NCI-H446 (cell line): ENCODE data around the gene MBNL3.
"Not testable (repeated sequence)": the region's sequence is repeated elsewhere in the genome, so short reads cannot be mapped to it uniquely, and the experiment has no call there.

ENCODE experiments used
- DNase-seq, 2 experiments: peaks; one replicate each; lab custom pipeline; 2025; lab: John Stamatoyannopoulos, UW

Gene MBNL3

DNA sequence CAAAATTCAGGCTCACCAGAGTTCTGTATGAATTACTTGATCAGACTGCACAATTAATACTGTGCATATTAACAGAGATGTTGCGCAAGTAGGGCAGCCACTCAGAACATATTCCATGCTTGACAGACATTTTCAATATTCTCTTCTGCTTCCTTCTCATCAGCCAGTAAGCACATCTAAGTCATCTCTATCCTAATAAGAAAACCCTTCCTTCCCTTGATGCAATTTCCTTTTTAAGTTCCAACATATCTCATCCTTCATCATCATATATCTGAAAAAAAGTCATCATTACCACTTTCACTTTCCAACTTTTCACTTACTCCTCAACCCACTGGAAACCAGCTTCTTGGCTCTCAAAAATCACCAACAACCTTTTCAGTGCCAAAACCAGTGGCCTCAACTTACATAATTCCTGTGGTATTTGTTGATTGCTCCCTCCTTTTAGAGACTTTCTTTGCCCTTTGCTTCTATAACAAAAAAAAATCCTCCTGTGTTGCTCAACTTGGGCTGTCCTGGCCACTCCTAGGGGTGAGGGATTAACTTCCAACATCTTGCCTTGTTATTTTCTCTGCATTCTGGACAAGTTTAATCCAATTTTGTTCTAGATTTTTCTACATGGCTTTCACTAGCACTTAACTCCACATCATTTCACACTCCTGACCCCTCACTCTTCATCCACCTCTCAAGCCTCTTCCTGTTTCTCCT lies 14.1 kb downstream of the MBNL3 start:
- no peak for DNase-seq

DNA sequence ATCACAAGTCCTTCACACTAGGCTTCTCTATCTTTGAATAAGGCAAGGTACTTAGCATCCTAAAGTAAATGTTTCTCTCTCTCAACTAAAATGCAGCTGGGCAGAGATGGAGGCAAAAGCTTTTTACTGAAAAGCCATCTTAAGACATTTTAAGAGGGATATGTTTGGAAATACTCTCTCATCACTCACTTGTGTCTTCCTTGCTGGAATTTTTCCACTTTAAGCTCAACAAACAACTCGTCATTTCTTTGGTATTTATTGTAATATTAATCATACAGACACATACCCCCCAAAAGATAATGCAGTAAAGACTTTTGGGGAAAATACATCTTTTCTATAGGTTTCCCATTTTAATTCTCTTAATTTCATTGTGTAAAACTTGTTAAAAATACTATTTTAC lies 16.4 kb downstream of the MBNL3 start:
- no peak for DNase-seq

GRCh38 chrX:132470831-132471230 lies 18.0 kb downstream of the MBNL3 start:
- DNase-seq = no peak

GRCh38 chrX:132470179-132470578 lies 18.7 kb downstream of the MBNL3 start:
- DNase-seq = no peak

DNA sequence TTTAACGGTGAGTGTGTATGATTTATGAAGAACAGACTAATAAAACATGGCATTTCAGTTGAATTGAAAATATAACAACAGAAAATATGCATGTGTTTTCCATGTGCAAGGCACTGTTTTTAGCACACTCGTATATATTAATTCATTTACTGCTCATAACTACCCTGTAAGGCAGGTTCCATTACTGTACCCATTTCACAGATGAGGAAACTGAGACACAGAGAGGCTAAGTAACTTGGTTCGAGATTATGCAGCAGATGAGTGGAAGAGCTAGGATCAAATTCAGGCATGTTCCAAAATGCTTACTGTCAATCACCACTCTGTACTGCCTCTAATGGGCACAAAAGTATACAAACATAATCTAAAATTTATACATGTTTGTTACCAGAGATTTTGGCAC lies 20.4 kb downstream of the MBNL3 start:
- DNase-seq = no peak

GRCh38 chrX:132467989-132468388 lies 20.8 kb downstream of the MBNL3 start:
- no peak for DNase-seq

- DNase-seq = no peak
Observed at GRCh38 chrX:132467026-132467425, 21.8 kb downstream of the MBNL3 start.

DNA sequence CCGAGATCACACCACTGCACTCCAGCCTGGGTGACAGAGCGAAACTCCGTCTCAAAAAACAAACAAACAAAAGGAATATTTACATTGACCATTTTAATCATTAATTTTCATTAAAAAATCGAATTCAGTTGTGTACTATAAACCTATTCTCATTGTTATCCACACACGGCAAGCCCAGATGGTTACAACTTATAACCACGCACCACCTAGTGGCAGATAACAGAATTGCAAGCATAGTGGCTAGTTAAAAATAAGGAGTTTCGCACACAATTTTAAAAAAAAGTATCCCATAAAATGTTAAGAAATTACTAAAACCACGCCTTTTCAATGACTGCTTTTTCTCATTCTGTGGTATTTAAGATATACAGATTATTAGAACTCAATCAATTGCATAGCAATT lies 25.4 kb downstream of the MBNL3 start:
- peak in 1 of 2 experiments; percentile 9 for DNase-seq

DNA sequence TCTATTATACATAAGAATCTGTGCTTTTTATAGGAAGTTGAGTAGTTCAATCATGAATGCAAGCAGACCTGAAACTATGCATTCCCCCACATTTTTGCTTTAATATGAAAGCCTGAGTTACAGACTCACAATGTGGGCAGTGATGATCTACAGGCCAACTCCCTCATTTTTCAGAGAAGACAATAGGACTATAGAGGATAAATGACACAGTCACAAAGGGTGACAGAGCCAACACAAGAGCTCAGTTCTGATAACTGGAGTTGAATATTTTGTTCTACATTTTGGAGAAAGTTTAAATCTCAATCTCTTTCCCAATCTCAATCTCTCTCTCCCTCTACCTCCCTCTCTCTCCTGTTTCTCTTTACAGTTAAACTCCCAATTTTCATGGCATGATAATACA lies 27.0 kb downstream of the MBNL3 start:
- no peak for DNase-seq

DNA sequence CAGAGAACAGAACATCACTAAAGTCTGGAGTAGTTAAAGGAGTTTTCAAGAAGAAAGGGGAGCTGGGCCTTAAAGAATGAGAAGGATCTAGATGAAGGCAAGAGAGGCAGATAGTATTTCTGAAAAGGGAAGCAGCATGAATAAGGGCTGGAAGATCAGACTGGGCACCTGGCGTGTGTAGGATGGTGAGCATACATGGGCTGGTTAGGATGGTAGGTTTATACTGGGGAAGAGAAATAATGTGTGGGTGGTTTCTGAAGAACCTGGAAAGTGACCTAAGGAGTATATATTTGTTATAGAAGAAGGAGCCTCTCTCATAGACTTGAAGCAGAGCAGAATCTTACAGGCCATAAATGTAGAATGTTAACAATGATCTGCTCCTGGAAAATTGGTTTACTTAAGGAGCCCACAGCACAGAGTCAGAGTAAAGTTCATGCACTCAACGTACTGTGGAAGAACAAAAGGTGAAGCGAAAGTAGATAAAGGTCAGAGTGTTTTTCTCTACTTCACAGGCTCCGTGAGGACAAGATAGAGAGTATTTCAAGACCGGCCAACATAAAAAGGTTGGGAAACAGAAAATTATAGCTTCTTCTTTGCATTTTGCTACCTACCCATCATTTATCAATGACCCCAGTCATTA lies 35.8 kb downstream of the MBNL3 start:
- DNase-seq = no peak

DNA sequence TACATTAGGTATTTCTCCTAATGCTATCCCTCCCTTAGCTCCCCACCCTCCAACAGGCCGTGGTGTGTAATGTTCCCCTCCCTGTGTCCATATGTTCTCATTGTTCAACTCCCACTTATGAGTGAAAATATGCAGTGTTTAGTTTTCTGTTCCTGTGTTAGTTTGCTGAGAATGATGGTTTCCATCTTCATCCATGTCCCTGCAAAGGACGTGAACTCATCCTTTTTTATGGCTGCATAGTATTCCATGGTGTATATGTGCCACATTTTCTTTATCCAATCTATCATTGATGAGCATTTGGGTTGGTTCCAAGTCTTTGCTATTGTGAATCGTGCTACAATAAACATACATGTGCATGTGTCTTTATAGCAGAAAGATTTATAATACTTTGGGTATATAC lies 42.9 kb downstream of the MBNL3 start:
- DNase-seq = not testable (repeated sequence)

DNA sequence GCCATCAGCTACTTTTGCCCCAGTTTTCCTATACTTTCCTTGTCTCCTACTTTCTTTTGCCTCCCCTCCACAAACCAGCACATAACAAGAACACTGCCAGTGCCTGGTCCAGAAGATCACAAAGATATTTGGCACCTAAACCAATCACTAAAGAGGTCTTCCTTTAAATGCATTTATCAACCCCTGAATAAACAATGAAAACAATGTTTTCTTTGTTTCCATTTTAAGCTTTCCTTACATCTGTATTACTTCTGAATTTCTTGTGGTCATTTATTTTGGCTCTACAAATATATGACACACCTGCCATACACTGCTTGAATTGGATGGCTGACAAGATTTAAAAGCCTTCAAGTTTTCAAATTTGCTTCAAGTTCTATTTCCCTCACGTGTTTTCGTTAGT lies 43.9 kb downstream of the MBNL3 start:
- no peak for DNase-seq

GRCh38 chrX:132443196-132444135 lies 45.4 kb downstream of the MBNL3 start:
- DNase-seq = no peak

DNA sequence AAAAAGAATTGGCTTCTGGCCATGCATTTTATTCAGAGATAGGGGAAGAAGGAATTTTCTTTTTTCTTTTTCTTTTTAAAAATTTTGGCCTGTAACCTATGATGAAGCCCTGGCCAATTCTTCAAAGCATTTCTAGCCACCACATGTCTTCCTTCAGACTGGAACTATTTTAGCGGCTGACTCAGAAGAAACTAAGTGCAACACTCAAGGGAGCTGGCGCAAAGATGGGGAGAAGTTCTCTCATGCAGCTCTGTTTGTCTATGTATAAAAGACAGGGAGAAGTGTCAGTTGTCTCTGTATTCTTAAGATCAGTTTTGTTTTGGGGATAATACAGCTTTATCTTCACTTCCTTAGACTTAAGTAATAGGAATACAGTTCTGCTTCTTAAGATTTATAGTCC lies 46.1 kb downstream of the MBNL3 start:
- no peak for DNase-seq

- DNase-seq = no peak
Observed at GRCh38 chrX:132435222-132435621, 53.6 kb downstream of the MBNL3 start.

DNA sequence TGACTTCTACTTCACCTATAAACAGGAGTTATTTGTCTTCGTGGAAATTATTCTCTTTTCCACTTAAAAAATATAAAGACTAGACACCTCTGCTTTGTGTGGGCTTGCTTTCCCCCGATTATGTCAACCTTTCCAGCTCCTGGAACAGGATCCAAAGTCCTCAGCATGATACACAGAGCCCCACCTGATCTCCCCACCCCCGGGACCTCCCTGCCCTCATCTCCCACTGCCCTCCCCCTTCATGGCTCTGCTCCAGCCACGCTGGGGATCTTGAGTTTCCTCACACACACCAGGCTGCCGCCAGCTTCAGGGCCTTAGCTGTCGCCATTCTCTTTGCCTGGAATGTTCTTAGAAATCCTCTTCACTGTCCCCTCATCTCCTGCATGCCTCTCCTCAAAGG lies 55.3 kb downstream of the MBNL3 start:
- no peak for DNase-seq

DNA sequence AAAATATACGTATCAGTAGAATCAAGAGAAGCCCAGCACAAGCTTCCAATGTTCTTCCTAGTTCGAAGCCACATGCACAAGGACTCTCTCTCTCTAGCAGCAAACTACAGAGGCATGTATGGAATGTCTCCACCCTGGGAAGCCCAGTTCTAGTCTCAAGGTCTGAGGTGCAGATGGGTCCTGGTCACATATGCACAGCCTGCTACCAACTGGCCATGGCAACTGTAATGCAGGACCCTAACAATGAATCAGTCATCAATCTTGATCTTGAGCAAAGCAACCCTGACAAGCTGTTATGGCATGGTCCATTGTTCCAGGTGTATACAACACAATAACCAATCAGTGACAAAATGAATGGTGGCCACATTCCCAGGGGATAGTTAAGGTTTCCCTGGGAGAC lies 55.8 kb downstream of the MBNL3 start:
- DNase-seq = no peak

GRCh38 chrX:132428896-132429295 lies 59.9 kb downstream of the MBNL3 start:
- DNase-seq = no peak

- no peak for DNase-seq
Observed at GRCh38 chrX:132426695-132427281, 62.0 kb downstream of the MBNL3 start.

GRCh38 chrX:132425744-132426318 lies 63.0 kb downstream of the MBNL3 start:
- no peak for DNase-seq

GRCh38 chrX:132423323-132423722 lies 65.5 kb downstream of the MBNL3 start:
- DNase-seq = no peak

DNA sequence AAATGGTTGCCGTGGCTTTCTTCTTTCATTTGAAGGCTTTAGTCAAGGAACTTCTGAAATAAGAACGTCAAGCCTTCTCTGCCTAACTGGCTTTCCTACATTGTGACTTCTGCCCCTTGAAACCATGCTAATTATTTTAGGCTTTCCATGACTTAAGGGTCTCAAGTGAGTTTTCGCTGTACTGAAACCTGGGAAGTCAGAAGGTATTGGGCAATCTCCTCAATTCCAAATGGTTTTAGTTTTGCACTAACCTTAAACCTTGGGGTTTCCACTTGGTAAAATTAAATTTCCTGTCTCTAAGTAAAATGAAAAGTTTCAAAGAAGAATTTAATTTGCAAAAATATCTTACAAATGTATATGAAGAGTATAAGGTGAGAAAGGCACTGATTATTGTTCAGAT lies 73.8 kb downstream of the MBNL3 start:
- no peak for DNase-seq
